NCI-H2029 (cell line): ENCODE measurements around the gene PTPN22.

Source experiments
- DNase-seq: peaks from one replicate; lab custom pipeline; 2025; lab: John Stamatoyannopoulos, UW

The PTPN22 gene

GRCh38 chr1:113802367-113803007 is 69.0 kb downstream of the PTPN22 start:
- no peak for DNase-seq

GRCh38 chr1:113800487-113800886 is 71.0 kb downstream of the PTPN22 start:
- no peak for DNase-seq

GRCh38 chr1:113797472-113797871 is 74.0 kb downstream of the PTPN22 start:
- no peak for DNase-seq

- no peak for DNase-seq
These were observed 77.4 kb downstream of the PTPN22 start for GRCh38 chr1:113793878-113794834.

- no peak for DNase-seq
These were observed 78.5 kb downstream of the PTPN22 start for GRCh38 chr1:113792986-113793385.

GRCh38 chr1:113792471-113792870 is 79.0 kb downstream of the PTPN22 start:
- no peak for DNase-seq

- no peak for DNase-seq
These were observed 82.7 kb downstream of the PTPN22 start for GRCh38 chr1:113788802-113789201.

- DNase-seq: no peak
These were observed 83.8 kb downstream of the PTPN22 start for GRCh38 chr1:113787663-113788062.

GRCh38 chr1:113786069-113786468 is 85.4 kb downstream of the PTPN22 start:
- DNase-seq: no peak

- no peak for DNase-seq
These were observed 87.3 kb downstream of the PTPN22 start for GRCh38 chr1:113784104-113784779.

- no peak for DNase-seq
These were observed 88.0 kb downstream of the PTPN22 start for GRCh38 chr1:113783254-113784103.

- DNase-seq: no peak
These were observed 89.1 kb downstream of the PTPN22 start for GRCh38 chr1:113782406-113782805.

GRCh38 chr1:113780374-113781146 is 91.0 kb downstream of the PTPN22 start:
- DNase-seq: peak; percentile 26

- no peak for DNase-seq
These were observed 92.0 kb downstream of the PTPN22 start for GRCh38 chr1:113779542-113779941.

- no peak for DNase-seq
These were observed 94.0 kb downstream of the PTPN22 start for GRCh38 chr1:113777561-113777960.

- no peak for DNase-seq
These were observed 101.5 kb downstream of the PTPN22 start for GRCh38 chr1:113770031-113770430.

- DNase-seq: no peak
These were observed 101.9 kb downstream of the PTPN22 start for GRCh38 chr1:113769601-113769970.

- no peak for DNase-seq
These were observed 102.5 kb downstream of the PTPN22 start for GRCh38 chr1:113768916-113769600.

- no peak for DNase-seq
These were observed 105.9 kb downstream of the PTPN22 start for GRCh38 chr1:113765306-113766230.
